A549 (cell line): ENCODE data around the gene CTSF. TPM values are rescaled to one million over a fixed set of nuclear protein-coding genes. Genes with fewer than 3 reads are reported as not detected.

Experiments
- polyA plus RNA-seq, 4 experiments: library from polyadenylated mRNA; depleted of rRNA in 3 of 4; stranded (reverse); fragments of >200 nt; fragmentation: RNase III in 1 of 4; extraction: RNeasy Plus Mini Kit Qiagen cat#74134 plus additional on column Dnase treatment in 1 of 4; gene quantifications; 2 replicates in 3 of 4; 3 replicates in 1 of 4; pipeline ENCODE4 v1.2.3, GENCODE V29; 2011 to 2017
- small RNA-seq, 6 experiments: library from RNA; depleted of rRNA; stranded (forward); fragments of <200 nt; gene quantifications; one replicate each; pipeline ENCODE3, GENCODE V24; 2012

CTSF gene
- polyA plus RNA-seq, 2 of the 4 experiments (the other 2 are of a cell fraction), result 19.2 to 29.8 TPM

Small RNA genes within 50 kb of the gene (small RNA-seq; reads per million reads assigned to genes)
- gene RNU4-39P, result 0 to 0.43 (median 0) reads per million in 6 experiments

Other genes with a start within 250 kb of the CTSF start
- 2.0 and 2.3 TPM in 2 replicates for gene RIN1, start 232.2 kb downstream of the CTSF start, polyA plus RNA-seq (2011; rRNA removed)
- 9.3 to 10.6 TPM (median 9.7 TPM) in 3 replicates for gene RIN1, start 232.2 kb downstream of the CTSF start, polyA plus RNA-seq (2017; fragmentation: RNase III; extraction: RNeasy Plus Mini Kit Qiagen cat#74134 plus additional on column Dnase treatment)
- 47.4 and 56.2 TPM in 2 replicates for gene BRMS1, start 223.5 kb downstream of the CTSF start, polyA plus RNA-seq (2011; rRNA removed)
- gene BRMS1, start 223.5 kb downstream of the CTSF start, polyA plus RNA-seq (2017; fragmentation: RNase III; extraction: RNeasy Plus Mini Kit Qiagen cat#74134 plus additional on column Dnase treatment), result 87.5 to 90.8 TPM (median 89.9 TPM) in 3 replicates
- 11.0 and 12.2 TPM in 2 replicates for gene B4GAT1, start 221.0 kb downstream of the CTSF start, polyA plus RNA-seq (2011; rRNA removed)
- gene B4GAT1, start 221.0 kb downstream of the CTSF start, polyA plus RNA-seq (2017; fragmentation: RNase III; extraction: RNeasy Plus Mini Kit Qiagen cat#74134 plus additional on column Dnase treatment), result 15.3 to 18.7 TPM (median 18.0 TPM) in 3 replicates
- 2.6 and 3.9 TPM in 2 replicates for gene SLC29A2, start 196.8 kb downstream of the CTSF start, polyA plus RNA-seq (2011; rRNA removed)
- 4.3 to 7.6 TPM (median 6.4 TPM) in 3 replicates for gene SLC29A2, start 196.8 kb downstream of the CTSF start, polyA plus RNA-seq (2017; fragmentation: RNase III; extraction: RNeasy Plus Mini Kit Qiagen cat#74134 plus additional on column Dnase treatment)
- not detected in 2 replicates for gene NPAS4, start 147.6 kb downstream of the CTSF start, polyA plus RNA-seq (2011; rRNA removed)
- gene NPAS4, start 147.6 kb downstream of the CTSF start, polyA plus RNA-seq (2017; fragmentation: RNase III; extraction: RNeasy Plus Mini Kit Qiagen cat#74134 plus additional on column Dnase treatment), result 0.03 TPM in 1 of 3 replicates, not detected in the others
- gene MRPL11, start 129.8 kb downstream of the CTSF start, polyA plus RNA-seq (2011; rRNA removed), result 62.9 and 70.1 TPM in 2 replicates
- gene MRPL11, start 129.8 kb downstream of the CTSF start, polyA plus RNA-seq (2017; fragmentation: RNase III; extraction: RNeasy Plus Mini Kit Qiagen cat#74134 plus additional on column Dnase treatment), result 71.9 to 73.8 TPM (median 73.5 TPM) in 3 replicates
- 2.3 and 2.7 TPM in 2 replicates for gene PELI3, start 101.7 kb downstream of the CTSF start, polyA plus RNA-seq (2011; rRNA removed)
- gene PELI3, start 101.7 kb downstream of the CTSF start, polyA plus RNA-seq (2017; fragmentation: RNase III; extraction: RNeasy Plus Mini Kit Qiagen cat#74134 plus additional on column Dnase treatment), result 4.4 to 5.7 TPM (median 5.6 TPM) in 3 replicates
- 52.2 TPM in 2 replicates for gene DPP3, start 88.2 kb downstream of the CTSF start, polyA plus RNA-seq (2011; rRNA removed)
- gene DPP3, start 88.2 kb downstream of the CTSF start, polyA plus RNA-seq (2017; fragmentation: RNase III; extraction: RNeasy Plus Mini Kit Qiagen cat#74134 plus additional on column Dnase treatment), result 70.5 to 71.7 TPM (median 71.1 TPM) in 3 replicates
- gene BBS1, start 58.0 kb downstream of the CTSF start, polyA plus RNA-seq (2011; rRNA removed), result 12.5 and 14.7 TPM in 2 replicates
- 10.9 to 13.4 TPM (median 12.5 TPM) in 3 replicates for gene BBS1, start 58.0 kb downstream of the CTSF start, polyA plus RNA-seq (2017; fragmentation: RNase III; extraction: RNeasy Plus Mini Kit Qiagen cat#74134 plus additional on column Dnase treatment)
- 8.4 and 8.6 TPM in 2 replicates for gene ZDHHC24, start 22.6 kb downstream of the CTSF start, polyA plus RNA-seq (2011; rRNA removed)
- 6.8 to 9.3 TPM (median 8.7 TPM) in 3 replicates for gene ZDHHC24, start 22.6 kb downstream of the CTSF start, polyA plus RNA-seq (2017; fragmentation: RNase III; extraction: RNeasy Plus Mini Kit Qiagen cat#74134 plus additional on column Dnase treatment)
- gene ACTN3, start 21.7 kb downstream of the CTSF start, polyA plus RNA-seq (2011; rRNA removed), result 0.03 TPM in 1 of 2 replicates, not detected in the other
- not detected in 3 replicates for gene ACTN3, start 21.7 kb downstream of the CTSF start, polyA plus RNA-seq (2017; fragmentation: RNase III; extraction: RNeasy Plus Mini Kit Qiagen cat#74134 plus additional on column Dnase treatment)
- gene CCDC87, start 24.5 kb upstream of the CTSF start, polyA plus RNA-seq (2011; rRNA removed), result 0.47 and 0.54 TPM in 2 replicates
- 0.56 to 0.68 TPM (median 0.65 TPM) in 3 replicates for gene CCDC87, start 24.5 kb upstream of the CTSF start, polyA plus RNA-seq (2017; fragmentation: RNase III; extraction: RNeasy Plus Mini Kit Qiagen cat#74134 plus additional on column Dnase treatment)
- 17.2 and 18.3 TPM in 2 replicates for gene CCS, start 24.6 kb upstream of the CTSF start, polyA plus RNA-seq (2011; rRNA removed)
- 40.3 to 48.2 TPM (median 46.5 TPM) in 3 replicates for gene CCS, start 24.6 kb upstream of the CTSF start, polyA plus RNA-seq (2017; fragmentation: RNase III; extraction: RNeasy Plus Mini Kit Qiagen cat#74134 plus additional on column Dnase treatment)
- gene RBM14, start 48.0 kb upstream of the CTSF start, polyA plus RNA-seq (2011; rRNA removed), result 33.0 and 38.0 TPM in 2 replicates
- gene RBM14, start 48.0 kb upstream of the CTSF start, polyA plus RNA-seq (2017; fragmentation: RNase III; extraction: RNeasy Plus Mini Kit Qiagen cat#74134 plus additional on column Dnase treatment), result 99.7 to 103 TPM (median 102 TPM) in 3 replicates
- gene RBM4, start 70.1 kb upstream of the CTSF start, polyA plus RNA-seq (2011; rRNA removed), result 190 and 264 TPM in 2 replicates
- 164 to 171 TPM (median 168 TPM) in 3 replicates for gene RBM4, start 70.1 kb upstream of the CTSF start, polyA plus RNA-seq (2017; fragmentation: RNase III; extraction: RNeasy Plus Mini Kit Qiagen cat#74134 plus additional on column Dnase treatment)
- 30.1 and 32.7 TPM in 2 replicates for gene RBM4B, start 109.3 kb upstream of the CTSF start, polyA plus RNA-seq (2011; rRNA removed)
- 24.6 to 31.0 TPM (median 28.0 TPM) in 3 replicates for gene RBM4B, start 109.3 kb upstream of the CTSF start, polyA plus RNA-seq (2017; fragmentation: RNase III; extraction: RNeasy Plus Mini Kit Qiagen cat#74134 plus additional on column Dnase treatment)
- 4.4 and 5.8 TPM in 2 replicates for gene SPTBN2, start 160.6 kb upstream of the CTSF start, polyA plus RNA-seq (2011; rRNA removed)
- 8.1 to 9.9 TPM (median 9.6 TPM) in 3 replicates for gene SPTBN2, start 160.6 kb upstream of the CTSF start, polyA plus RNA-seq (2017; fragmentation: RNase III; extraction: RNeasy Plus Mini Kit Qiagen cat#74134 plus additional on column Dnase treatment)